Measurements from ENCODE around the gene NRP2. TPM values are rescaled to one million over a fixed set of nuclear protein-coding genes. Genes with fewer than 3 reads are reported as not detected.

NRP2 gene
- total RNA-seq, 2 experiments from 2014 or later: 0.35 to 2.6 TPM

DNA sequence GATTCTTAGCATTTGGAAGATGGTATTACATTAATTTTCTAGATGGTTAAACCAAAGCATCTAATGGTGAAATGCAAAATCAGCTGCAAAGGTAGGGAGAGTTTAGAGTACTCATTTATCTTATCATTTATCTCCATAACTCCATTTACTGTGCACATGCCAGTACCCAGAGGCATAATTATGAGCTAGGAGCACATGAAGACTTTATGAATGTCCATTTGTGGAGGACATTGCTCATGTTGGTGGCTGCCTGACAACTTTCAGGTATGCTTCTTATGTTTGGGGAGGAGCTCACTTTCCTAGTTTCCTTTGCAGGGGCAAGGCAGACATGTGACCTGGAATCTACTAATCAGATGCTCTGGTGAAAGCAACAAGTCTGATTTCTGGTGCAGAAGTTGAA is 134.0 kb downstream of the NRP2 start:
- intact Hi-C loops (cut with micrococcal nuclease; ENCODE audit: unreplicated experiment): no loop called here
- CTCF ChIA-PET (ENCODE audit: unreplicated experiment): interaction anchor here (0.6 kb wide), 2 partner anchors 50 to 1637 kb away, joined by 3 read pairs; no protein-coding TSS in a partner anchor
- Histone ChIP-seq H3K27ac (ENCODE audit: low read depth, low read length, poor library complexity, severe bottlenecking) (no peak overlapping the region), H3K4me1 (ENCODE audit: insufficient read depth, low read length, poor library complexity, severe bottlenecking) (no peaks in the 10 kb centered on the region), H3K4me2 (ENCODE audit: low read length) (no peak overlapping the region), H3K36me3 (ENCODE audit: insufficient read depth, low read length) (no peaks in the 10 kb centered on the region), H2AFZ (ENCODE audit: low read length) (no peak overlapping the region), H4K20me1 (ENCODE audit: insufficient read depth, low read length) (no peaks in the 10 kb centered on the region), H3K9me2 (ENCODE audit: insufficient read depth, low read length) (no peaks in the 10 kb centered on the region), H3K9me3 (ENCODE audit: low read length) (no peaks in the 10 kb centered on the region), H3K4me3 (ENCODE audit: low read depth, low read length, poor library complexity, severe bottlenecking) (no peak overlapping the region), H3K79me2 (ENCODE audit: insufficient read depth, low read depth, low read length) (no peaks in the 10 kb centered on the region)
- POLR2A ChIA-PET: no interaction called here
- BruUV-seq (replicated peaks): no TSS peak
- TF ChIP-seq EZH2phosphoT487 (IDR thresholded peaks at IDR 0.05; ENCODE audit: borderline replicate concordance, low read depth, low read length): no peak
- TF ChIP-seq, protein P1, sequence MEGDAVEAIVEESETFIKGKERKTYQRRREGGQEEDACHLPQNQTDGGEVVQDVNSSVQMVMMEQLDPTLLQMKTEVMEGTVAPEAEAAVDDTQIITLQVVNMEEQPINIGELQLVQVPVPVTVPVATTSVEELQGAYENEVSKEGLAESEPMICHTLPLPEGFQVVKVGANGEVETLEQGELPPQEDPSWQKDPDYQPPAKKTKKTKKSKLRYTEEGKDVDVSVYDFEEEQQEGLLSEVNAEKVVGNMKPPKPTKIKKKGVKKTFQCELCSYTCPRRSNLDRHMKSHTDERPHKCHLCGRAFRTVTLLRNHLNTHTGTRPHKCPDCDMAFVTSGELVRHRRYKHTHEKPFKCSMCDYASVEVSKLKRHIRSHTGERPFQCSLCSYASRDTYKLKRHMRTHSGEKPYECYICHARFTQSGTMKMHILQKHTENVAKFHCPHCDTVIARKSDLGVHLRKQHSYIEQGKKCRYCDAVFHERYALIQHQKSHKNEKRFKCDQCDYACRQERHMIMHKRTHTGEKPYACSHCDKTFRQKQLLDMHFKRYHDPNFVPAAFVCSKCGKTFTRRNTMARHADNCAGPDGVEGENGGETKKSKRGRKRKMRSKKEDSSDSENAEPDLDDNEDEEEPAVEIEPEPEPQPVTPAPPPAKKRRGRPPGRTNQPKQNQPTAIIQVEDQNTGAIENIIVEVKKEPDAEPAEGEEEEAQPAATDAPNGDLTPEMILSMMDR (conservative IDR thresholded peaks at IDR 0.05; ENCODE audit: low read length): no peak
- DNase-seq (ENCODE audit: low spot score): no peak

DNA sequence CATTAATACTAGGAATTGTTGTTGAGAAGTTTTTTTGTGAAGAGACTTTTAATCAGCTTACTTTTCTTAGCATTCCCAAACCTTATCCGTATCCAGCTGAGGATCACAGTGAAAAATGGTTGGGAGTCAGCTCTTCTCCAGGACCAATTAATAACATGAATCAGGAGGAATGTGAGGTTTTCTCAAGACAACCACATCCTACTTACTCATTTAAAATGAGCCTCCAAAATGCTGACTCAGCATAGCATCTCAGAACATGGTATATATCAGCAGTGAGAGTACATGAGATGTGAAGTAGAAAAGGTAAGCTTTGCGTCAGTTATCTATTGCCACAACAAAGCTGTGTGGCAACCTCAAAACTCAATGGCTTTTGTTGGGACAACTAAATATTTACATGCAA is 140.3 kb downstream of the NRP2 start:
- POLR2A ChIA-PET: no interaction called here
- no peak for DNase-seq (ENCODE audit: low spot score)
- intact Hi-C loops (cut with micrococcal nuclease; ENCODE audit: unreplicated experiment): no loop called here
- BruUV-seq (replicated peaks): no TSS peak
- H3K27ac ChIP-seq (ENCODE audit: low read depth, low read length, poor library complexity, severe bottlenecking): no peak overlapping the region
- H3K4me2 ChIP-seq (ENCODE audit: low read length): no peak overlapping the region
- CTCF ChIA-PET (ENCODE audit: unreplicated experiment): no interaction called here
- H4K20me1 ChIP-seq (ENCODE audit: insufficient read depth, low read length): no peaks in the 10 kb centered on the region
- no peaks in the 10 kb centered on the region for H3K36me3 ChIP-seq (ENCODE audit: insufficient read depth, low read length)
- no peaks in the 10 kb centered on the region for H3K4me1 ChIP-seq (ENCODE audit: insufficient read depth, low read length, poor library complexity, severe bottlenecking)
- H3K9me3 ChIP-seq (ENCODE audit: low read length): no peaks in the 10 kb centered on the region
- H3K79me2 ChIP-seq (ENCODE audit: insufficient read depth, low read depth, low read length): no peaks in the 10 kb centered on the region
- no peak overlapping the region for H2AFZ ChIP-seq (ENCODE audit: low read length)
- TF ChIP-seq, protein P1 (conservative IDR thresholded peaks at IDR 0.05; ENCODE audit: low read length): no peak
- TF ChIP-seq EZH2phosphoT487 (IDR thresholded peaks at IDR 0.05; ENCODE audit: borderline replicate concordance, low read depth, low read length): no peak
- no peak overlapping the region for H3K4me3 ChIP-seq (ENCODE audit: low read depth, low read length, poor library complexity, severe bottlenecking)
- no peaks in the 10 kb centered on the region for H3K9me2 ChIP-seq (ENCODE audit: insufficient read depth, low read length)

- Histone ChIP-seq H3K27ac (ENCODE audit: low read depth, low read length, poor library complexity, severe bottlenecking) (no peak overlapping the region), H4K20me1 (ENCODE audit: insufficient read depth, low read length) (no peaks in the 10 kb centered on the region), H3K36me3 (ENCODE audit: insufficient read depth, low read length) (no peaks in the 10 kb centered on the region), H3K4me2 (ENCODE audit: low read length) (no peak overlapping the region), H3K9me3 (ENCODE audit: low read length) (no peaks in the 10 kb centered on the region), H3K79me2 (ENCODE audit: insufficient read depth, low read depth, low read length) (no peaks in the 10 kb centered on the region), H3K9me2 (ENCODE audit: insufficient read depth, low read length) (no peaks in the 10 kb centered on the region), H3K4me1 (ENCODE audit: insufficient read depth, low read length, poor library complexity, severe bottlenecking) (no peaks in the 10 kb centered on the region), H2AFZ (ENCODE audit: low read length) (no peak overlapping the region), H3K4me3 (ENCODE audit: low read depth, low read length, poor library complexity, severe bottlenecking) (no peak overlapping the region)
- ChIA-PET POLR2A (no interaction called here), CTCF (ENCODE audit: unreplicated experiment) (no interaction called here)
- BruUV-seq (replicated peaks): no TSS peak
- no peak for DNase-seq (ENCODE audit: low spot score)
- intact Hi-C loops (cut with micrococcal nuclease; ENCODE audit: unreplicated experiment): no loop called here
- no peak for TF ChIP-seq EZH2phosphoT487 (IDR thresholded peaks at IDR 0.05; ENCODE audit: borderline replicate concordance, low read depth, low read length)
- TF ChIP-seq, protein P1 (conservative IDR thresholded peaks at IDR 0.05; ENCODE audit: low read length): no peak
These were observed 145.6 kb downstream of the NRP2 start for GRCh38 chr2:205827809-205828365.
